ENCODE measurements around the gene TOMM70.
A peak's percentile ranks its signal among the peaks of the same experiment; 100 is the strongest.

The TOMM70 gene

DNA sequence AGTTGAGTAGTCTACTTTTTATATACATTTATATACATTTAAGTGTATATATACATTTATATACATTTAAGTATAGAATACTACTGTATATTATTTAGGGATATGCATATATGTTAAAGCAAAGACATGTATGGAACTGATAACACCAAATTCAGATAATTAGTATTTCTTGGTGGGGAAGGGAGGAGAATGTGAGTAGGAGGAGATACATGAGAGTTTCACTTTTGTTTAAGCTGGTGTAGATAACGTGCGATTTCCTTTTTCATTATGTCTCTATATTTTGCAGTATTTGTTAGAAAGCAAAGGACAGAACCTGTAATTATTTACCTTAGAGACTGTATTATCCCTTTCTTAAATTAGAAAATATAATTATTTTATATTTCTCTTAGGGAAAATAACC is 83.0 kb downstream of the TOMM70 start:
- Histone ChIP-seq H3K36me3 (ENCODE audit: insufficient read depth, low read length) (peaks cover 8% of the 10 kb centered on the region; the same call in 1 of the 2 replicates), H3K27me3 (ENCODE audit: insufficient read depth, low read length) (no peaks in the 10 kb centered on the region), H3K79me2 (ENCODE audit: insufficient read depth, low read length) (no peaks in the 10 kb centered on the region), H3K27ac (ENCODE audit: low read depth, low read length, poor library complexity, severe bottlenecking) (no peak overlapping the region), H3K9me2 (ENCODE audit: low read depth, low read length) (no peaks in the 10 kb centered on the region), H3K4me3 (ENCODE audit: low read depth, low read length, poor library complexity, severe bottlenecking) (no peak overlapping the region), H3K4me2 (ENCODE audit: low read length) (no peak overlapping the region), H3F3A (ENCODE audit: insufficient read depth, low read length) (no peaks in the 10 kb centered on the region), H3K9me3 (ENCODE audit: low read length) (no peaks in the 10 kb centered on the region), H4K20me1 (ENCODE audit: insufficient read depth, low read length) (no peaks in the 10 kb centered on the region), H3K9ac (ENCODE audit: low read length) (no peak overlapping the region), H3K4me1 (ENCODE audit: insufficient read depth, low read length, severe bottlenecking) (no peaks in the 10 kb centered on the region), H2AFZ (ENCODE audit: low read length) (no peak overlapping the region)
- no peak for TF ChIP-seq EZH2 (IDR thresholded peaks at IDR 0.05; ENCODE audit: borderline replicate concordance, low read length)
- TF ChIP-seq, protein P1, sequence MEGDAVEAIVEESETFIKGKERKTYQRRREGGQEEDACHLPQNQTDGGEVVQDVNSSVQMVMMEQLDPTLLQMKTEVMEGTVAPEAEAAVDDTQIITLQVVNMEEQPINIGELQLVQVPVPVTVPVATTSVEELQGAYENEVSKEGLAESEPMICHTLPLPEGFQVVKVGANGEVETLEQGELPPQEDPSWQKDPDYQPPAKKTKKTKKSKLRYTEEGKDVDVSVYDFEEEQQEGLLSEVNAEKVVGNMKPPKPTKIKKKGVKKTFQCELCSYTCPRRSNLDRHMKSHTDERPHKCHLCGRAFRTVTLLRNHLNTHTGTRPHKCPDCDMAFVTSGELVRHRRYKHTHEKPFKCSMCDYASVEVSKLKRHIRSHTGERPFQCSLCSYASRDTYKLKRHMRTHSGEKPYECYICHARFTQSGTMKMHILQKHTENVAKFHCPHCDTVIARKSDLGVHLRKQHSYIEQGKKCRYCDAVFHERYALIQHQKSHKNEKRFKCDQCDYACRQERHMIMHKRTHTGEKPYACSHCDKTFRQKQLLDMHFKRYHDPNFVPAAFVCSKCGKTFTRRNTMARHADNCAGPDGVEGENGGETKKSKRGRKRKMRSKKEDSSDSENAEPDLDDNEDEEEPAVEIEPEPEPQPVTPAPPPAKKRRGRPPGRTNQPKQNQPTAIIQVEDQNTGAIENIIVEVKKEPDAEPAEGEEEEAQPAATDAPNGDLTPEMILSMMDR (IDR thresholded peaks at IDR 0.05; ENCODE audit: low read length) = no peak

DNA sequence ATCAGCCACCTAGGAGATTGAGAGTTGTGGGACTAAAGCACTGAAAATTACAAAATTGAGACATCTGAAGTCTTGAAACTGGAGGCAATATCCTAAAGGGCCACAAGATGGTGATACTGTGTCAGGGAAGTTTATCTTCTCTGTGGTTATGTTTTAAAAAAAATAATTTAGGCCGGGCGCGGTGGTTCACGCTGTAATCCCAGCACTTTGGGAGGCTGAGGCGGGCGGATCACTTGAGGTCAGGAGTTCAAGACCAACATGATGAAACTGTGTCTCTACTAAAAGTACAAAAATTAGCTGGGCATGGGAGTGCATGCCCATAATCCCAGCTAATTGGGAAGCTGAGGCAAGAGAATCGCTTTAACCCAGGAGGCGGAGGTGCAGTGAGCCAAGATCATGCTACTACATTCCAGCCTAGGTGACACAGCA is 84.2 kb downstream of the TOMM70 start:
- Histone ChIP-seq H2AFZ (ENCODE audit: low read length) (no peak overlapping the region), H3K4me3 (ENCODE audit: low read depth, low read length, poor library complexity, severe bottlenecking) (no peak overlapping the region), H3K36me3 (ENCODE audit: insufficient read depth, low read length) (peaks cover 8% of the 10 kb centered on the region; the same call in 1 of the 2 replicates), H4K20me1 (ENCODE audit: insufficient read depth, low read length) (no peaks in the 10 kb centered on the region), H3K79me2 (ENCODE audit: insufficient read depth, low read length) (no peaks in the 10 kb centered on the region), H3K4me1 (ENCODE audit: insufficient read depth, low read length, severe bottlenecking) (peaks cover 8% of the 10 kb centered on the region), H3K9ac (ENCODE audit: low read length) (no peak overlapping the region), H3K4me2 (ENCODE audit: low read length) (no peak overlapping the region), H3F3A (ENCODE audit: insufficient read depth, low read length) (no peaks in the 10 kb centered on the region), H3K9me2 (ENCODE audit: low read depth, low read length) (no peaks in the 10 kb centered on the region), H3K27me3 (ENCODE audit: insufficient read depth, low read length) (no peaks in the 10 kb centered on the region), H3K27ac (ENCODE audit: low read depth, low read length, poor library complexity, severe bottlenecking) (no peak overlapping the region), H3K9me3 (ENCODE audit: low read length) (no peaks in the 10 kb centered on the region)
- TF ChIP-seq EZH2 (IDR thresholded peaks at IDR 0.05; ENCODE audit: borderline replicate concordance, low read length) = no peak
- TF ChIP-seq, protein P1 (IDR thresholded peaks at IDR 0.05; ENCODE audit: low read length) = peak; percentile 66
